B cell (primary cell): ENCODE results near the gene IGLL5. TPM values are rescaled to one million over a fixed set of nuclear protein-coding genes. Genes with fewer than 3 reads are reported as not detected.

ENCODE experiments used
- ATAC-seq: fragments of 200-7000 bp; cut with Tn5 transposase; one replicate; pipeline ENCODE4 v1.10.0; 2021; ENCODE audit warnings: low read depth, mild to moderate bottlenecking, moderate number of reproducible peaks, moderate library complexity
- CTCF ChIA-PET: fragments of 350-600 bp; sonication (Branson Sonifier 250); formaldehyde crosslinking; loops from one replicate; lab custom pipeline; 2021; ENCODE audit warnings: antibody characterized with exemption, inconsistent platforms; lab: Charles Lee
- POLR2A ChIA-PET: fragments of 350-600 bp; sonication (Branson Sonifier 250); formaldehyde crosslinking; loops from one replicate; lab custom pipeline; 2021; ENCODE audit warnings: antibody characterized with exemption; lab: Charles Lee
- DNase-seq: peaks from one replicate; pipeline ENCODE4 v3.0.0; 2013
- H2AFZ ChIP-seq: 2 replicates; pipeline ENCODE4 v1.6.1; 2012; ENCODE audit warnings: mild to moderate bottlenecking, low read depth, low read length; ENCODE audit not compliant: insufficient read depth, poor library complexity, severe bottlenecking
- H3K27ac ChIP-seq, 2 donors: 1 replicate in 1 of 2; 2 replicates in 1 of 2; pipeline ENCODE4 v1.5.1; 2012 to 2013; ENCODE audit warnings: low read length in 2 of 2, mild to moderate bottlenecking in 2 of 2, moderate library complexity in 1 of 2
- H3K27me3 ChIP-seq, 4 experiments: fragments of 200-600 bp in 1 of 4; sonication (generic) in 1 of 4; replicated peaks in 1 of 4; 1 replicate in 2 of 4; 2 replicates in 2 of 4; pipeline versions ENCODE4 v1.6.1 to v1.7.0; 2013 to 2016; ENCODE audit warnings: low read length in 3 of 4, mild to moderate bottlenecking in 2 of 4, mixed read lengths in 1 of 4, moderate library complexity in 1 of 4; ENCODE audit not compliant: insufficient read depth in 4 of 4, control insufficient read depth in 3 of 4; ENCODE audit errors: control extremely low read depth in 1 of 4
- H3K36me3 ChIP-seq, 2 experiments: replicated peaks in 1 of 2; 1 replicate in 1 of 2; 2 replicates in 1 of 2; pipeline versions ENCODE4 v1.6.1 to v1.7.1; 2013; ENCODE audit warnings: low read length in 1 of 2; ENCODE audit not compliant: insufficient read depth in 2 of 2, control insufficient read depth in 1 of 2; ENCODE audit errors: control extremely low read depth in 1 of 2, extremely low read depth in 1 of 2
- H3K4me1 ChIP-seq, 2 donors: fragments of 200-600 bp in 1 of 2; sonication (generic) in 1 of 2; 1 replicate in 1 of 2; 2 replicates in 1 of 2; pipeline versions ENCODE4 v1.5.1 to v1.6.1; 2013 to 2017; ENCODE audit warnings: low read length in 2 of 2; ENCODE audit not compliant: control insufficient read depth in 2 of 2, insufficient read depth in 2 of 2
- H3K4me2 ChIP-seq: replicated peaks from 2 replicates; pipeline ENCODE3; 2012; ENCODE audit warnings: mild to moderate bottlenecking, low read depth, low read length; ENCODE audit not compliant: poor library complexity, severe bottlenecking
- H3K4me3 ChIP-seq, 5 experiments: fragments of 200-600 bp in 1 of 5; sonication (generic) in 1 of 5; 1 replicate in 3 of 5; 2 replicates in 2 of 5; pipeline versions ENCODE4 v1.5.1 to v1.7.0; 2011 to 2016; ENCODE audit warnings: low read length in 4 of 5, mild to moderate bottlenecking in 4 of 5, low read depth in 2 of 5, control low read depth in 1 of 5, moderate library complexity in 1 of 5; ENCODE audit not compliant: insufficient read depth in 1 of 5; ENCODE audit errors: control extremely low read depth in 1 of 5, extremely low read depth in 1 of 5
- H3K79me2 ChIP-seq: fragments of 200-600 bp; sonication (generic); one replicate; pipeline ENCODE4 v1.6.0; 2016; ENCODE audit warnings: low read length; ENCODE audit not compliant: control insufficient read depth, insufficient read depth
- H3K9ac ChIP-seq: fragments of 200-600 bp; sonication (generic); 2 replicates; pipeline ENCODE4 v1.6.1; 2017; ENCODE audit warnings: mild to moderate bottlenecking, low read length, moderate library complexity
- H3K9me3 ChIP-seq, 3 donors: one replicate each; pipeline versions ENCODE4 v1.6.1 to v1.7.1; 2013; ENCODE audit warnings: low read length in 2 of 3; ENCODE audit not compliant: control insufficient read depth in 2 of 3, insufficient read depth in 1 of 3; ENCODE audit errors: control extremely low read depth in 1 of 3
- H4K20me1 ChIP-seq: 2 replicates; pipeline ENCODE4 v1.6.0; 2012; ENCODE audit warnings: mild to moderate bottlenecking, low read length; ENCODE audit not compliant: insufficient read depth, control insufficient read depth, poor library complexity, severe bottlenecking
- H3K27ac Mint-ChIP-seq: one replicate; pipeline ENCODE4 v1.8.0; 2021; ENCODE audit warnings: mixed read lengths
- H3K27me3 Mint-ChIP-seq: one replicate; pipeline ENCODE4 v1.8.0; 2021; ENCODE audit warnings: mixed read lengths
- H3K4me1 Mint-ChIP-seq: one replicate; pipeline ENCODE4 v1.8.0; 2021; ENCODE audit warnings: mixed read lengths
- H3K4me3 Mint-ChIP-seq: one replicate; pipeline ENCODE4 v1.8.0; 2021; ENCODE audit warnings: mixed read lengths
- H3K9me3 Mint-ChIP-seq: one replicate; pipeline ENCODE4 v1.8.0; 2022; ENCODE audit warnings: mixed read lengths; ENCODE audit not compliant: insufficient read depth
- CTCF ChIP-seq: fragments of 200-600 bp; IDR thresholded peaks from one replicate; pipeline ENCODE4 v1.8.0; 2022; ENCODE audit warnings: antibody characterized with exemption, mild to moderate bottlenecking
- EZH2 ChIP-seq: IDR thresholded peaks from 2 replicates; pipeline ENCODE4 v1.6.1; 2012; ENCODE audit warnings: borderline replicate concordance, low read depth, mild to moderate bottlenecking, moderate library complexity, low read length; ENCODE audit not compliant: insufficient read depth, poor library complexity, severe bottlenecking
- WGBS: methylation state at CpG from one replicate; pipeline ENCODE4 v1.1.5; 2013; ENCODE audit warnings: missing lambda C conversion rate; ENCODE audit not compliant: insufficient coverage; 5-methylcytosine and 5-hydroxymethylcytosine counted together
- intact Hi-C: fragments of 100-400 bp; cut with micrococcal nuclease; formaldehyde crosslinking; loops from one replicate; pipeline ENCODE4 v1.10.0; 2022
- polyA plus RNA-seq: library from polyadenylated mRNA; depleted of rRNA; stranded (reverse); fragments of >200 nt; gene quantifications from 2 replicates; pipeline ENCODE4 v1.2.3, GENCODE V29; 2012
- total RNA-seq, 2 donors: library from RNA; stranded (reverse); fragments of 120-200 nt in 1 of 2; gene quantifications; 1 replicate in 1 of 2; 2 replicates in 1 of 2; pipeline versions ENCODE4 v1.2.3 to v1.2.4, GENCODE V29; 2013 to 2022

The IGLL5 gene
- total and polyA plus RNA-seq, 2 donors (not counting 1 experiment from before 2014, with no cell fraction given) = 39.8 to 365 TPM

GRCh38 chr22:22840780-22841179, 46.8 kb upstream of the IGLL5 start:
- peaks cover 15% of the 10 kb centered on the region for H3K27me3 Mint-ChIP-seq
- intact Hi-C loops = no loop called here
- no peak overlapping the region for H3K4me2 ChIP-seq
- ChIA-PET POLR2A (no interaction called here), CTCF (no interaction called here)
- H3K9me3 Mint-ChIP-seq = no peaks in the 10 kb centered on the region
- WGBS = 17% methylated on average over 1 of the region's 2 CpGs
- no peak overlapping the region for H2AFZ ChIP-seq
- H3K4me3 Mint-ChIP-seq = no peak overlapping the region
- peaks cover 0 to 5% (median 0%) of the 10 kb centered on the region in 4 experiments for H3K27me3 ChIP-seq
- peaks cover 0 to 7% (median 1%) of the 10 kb centered on the region in 3 donors for H3K9me3 ChIP-seq
- H3K27ac Mint-ChIP-seq = no peak overlapping the region
- ATAC-seq = peak; percentile 10
- peaks cover 12 to 16% of the 10 kb centered on the region in 2 donors for H3K4me1 ChIP-seq
- no peak overlapping the region for H3K9ac ChIP-seq
- no peak overlapping the region for H3K4me3 ChIP-seq
- H3K27ac ChIP-seq = no peak overlapping the region
- H3K4me1 Mint-ChIP-seq = peaks cover 18% of the 10 kb centered on the region
- H4K20me1 ChIP-seq = no peaks in the 10 kb centered on the region
- no peaks in the 10 kb centered on the region for H3K79me2 ChIP-seq
- H3K36me3 ChIP-seq = no peaks in the 10 kb centered on the region
- peak; percentile 63 for DNase-seq
- no peak for TF ChIP-seq EZH2
- no peak for TF ChIP-seq CTCF

GRCh38 chr22:22841598-22841997, 46.0 kb upstream of the IGLL5 start:
- Histone ChIP-seq H3K4me1 (peaks cover 12 to 16% of the 10 kb centered on the region in 2 donors), H3K9me3 (peaks cover 0 to 7% (median 1%) of the 10 kb centered on the region in 3 donors), H2AFZ (no peak overlapping the region), H3K4me3 (no peak overlapping the region), H3K27ac (no peak overlapping the region), H3K79me2 (no peaks in the 10 kb centered on the region), H3K36me3 (no peaks in the 10 kb centered on the region), H4K20me1 (no peaks in the 10 kb centered on the region), H3K27me3 (peaks cover 0 to 3% (median 0%) of the 10 kb centered on the region in 4 experiments), H3K4me2 (no peak overlapping the region), H3K9ac (no peak overlapping the region)
- Mint-ChIP-seq H3K27me3 (peaks cover 7% of the 10 kb centered on the region), H3K4me1 (peaks cover 18% of the 10 kb centered on the region), H3K27ac (no peak overlapping the region), H3K9me3 (no peaks in the 10 kb centered on the region), H3K4me3 (no peak overlapping the region)
- ATAC-seq = no peak
- CTCF ChIA-PET = interaction anchor here (1.6 kb wide), 2 partner anchors 32 to 88 kb away, joined by 3 to 5 read pairs; no protein-coding TSS in a partner anchor
- POLR2A ChIA-PET = no interaction called here
- intact Hi-C loops = no loop called here
- TF ChIP-seq CTCF = no peak
- DNase-seq = no peak
